Activated naive CD8-positive, alpha-beta T cell treated with anti-CD3 and anti-CD28 coated beads, Interleukin-2, amount 50 U/mL, for 24 hours (primary cell): ENCODE measurements around the gene C14orf93.
A peak's percentile ranks its signal among the peaks of the same experiment; 100 is the strongest.

Source experiments
- ATAC-seq: fragments of 150-1000 bp; cut with Tn5 transposase; one replicate; pipeline ENCODE4 v1.10.0; 2021
- DNase-seq: peaks from one replicate; pipeline ENCODE4 v3.0.0; 2021
- H3K27ac Mint-ChIP-seq: one replicate; pipeline ENCODE4 v1.8.0; 2021; ENCODE audit warnings: mild to moderate bottlenecking, mixed read lengths
- H3K27me3 Mint-ChIP-seq: one replicate; pipeline ENCODE4 v1.8.0; 2021; ENCODE audit warnings: mixed read lengths
- H3K36me3 Mint-ChIP-seq: one replicate; pipeline ENCODE4 v1.8.0; 2021; ENCODE audit warnings: low read depth, mixed read lengths
- H3K4me1 Mint-ChIP-seq: one replicate; pipeline ENCODE4 v1.8.0; 2021; ENCODE audit warnings: mixed read lengths
- H3K4me3 Mint-ChIP-seq: one replicate; pipeline ENCODE4 v1.8.0; 2021; ENCODE audit warnings: mild to moderate bottlenecking, moderate library complexity, mixed read lengths
- H3K9me3 Mint-ChIP-seq: one replicate; pipeline ENCODE4 v1.8.0; 2021; ENCODE audit warnings: mixed read lengths

C14orf93 gene

DNA sequence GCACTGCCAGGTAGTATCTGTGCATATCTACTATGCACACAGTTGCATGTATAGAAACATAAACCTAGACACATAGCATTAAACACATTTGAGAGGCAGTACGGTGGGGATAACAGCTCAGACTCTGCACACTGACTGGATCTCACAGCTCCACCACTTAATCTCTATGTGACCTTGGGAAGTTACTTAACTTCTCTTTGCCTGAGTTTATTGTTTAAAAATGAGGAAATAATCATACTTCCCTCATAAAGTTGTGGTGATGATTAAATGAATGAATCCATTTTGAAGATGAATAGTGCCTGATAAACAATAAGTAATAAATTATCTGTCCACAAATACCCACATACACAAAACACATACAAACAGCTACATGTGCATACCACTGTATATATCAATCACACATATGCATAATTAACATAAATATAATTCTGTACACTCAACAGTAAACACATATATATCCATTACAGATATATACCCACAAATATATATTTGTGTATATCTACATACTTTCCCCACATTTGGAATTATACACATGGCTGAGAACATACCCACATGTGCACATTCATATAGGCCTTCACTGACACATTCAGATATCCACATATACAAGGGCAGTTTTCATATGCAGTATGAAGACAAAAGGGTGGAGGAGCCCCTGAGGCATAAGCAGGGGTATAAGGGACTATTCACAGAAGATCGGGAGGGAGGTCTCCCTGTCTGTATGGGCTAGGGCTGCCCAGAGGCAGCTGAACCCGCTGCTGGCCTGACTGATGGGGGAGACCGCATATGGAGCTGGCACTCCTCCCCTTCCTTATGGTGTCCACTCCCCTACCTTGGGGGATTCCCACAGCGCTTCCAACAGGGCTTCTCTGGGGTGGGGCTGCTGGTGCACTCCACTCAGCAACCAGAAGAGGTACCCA, 41.5 kb upstream of the C14orf93 start:
- Mint-ChIP-seq H3K4me3 (no peak overlapping the region), H3K4me1 (peaks cover 7% of the 10 kb centered on the region), H3K27me3 (peaks cover 3% of the 10 kb centered on the region), H3K36me3 (no peaks in the 10 kb centered on the region), H3K27ac (no peak overlapping the region), H3K9me3 (no peaks in the 10 kb centered on the region)
- no peak for DNase-seq
- no peak for ATAC-seq

DNA sequence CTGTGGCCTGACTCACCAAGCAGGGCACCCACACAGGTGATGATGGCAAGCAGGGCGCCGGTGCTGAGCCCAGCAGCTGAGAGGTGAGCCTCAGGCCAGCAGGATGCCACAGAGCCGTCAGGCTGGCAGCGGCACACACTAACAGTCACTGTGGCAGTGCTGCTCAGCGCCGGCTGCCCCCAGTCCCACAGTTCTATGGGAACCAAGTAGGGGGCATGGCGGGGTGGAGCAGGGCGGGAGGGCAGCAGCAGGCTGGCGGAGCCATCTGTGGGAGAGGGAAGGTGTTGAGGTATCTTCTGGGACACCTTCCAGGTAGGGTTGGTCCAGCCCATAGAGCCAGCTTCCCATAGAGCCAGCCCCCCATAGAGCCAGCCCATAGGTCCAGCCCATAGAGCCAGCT, 39.1 kb upstream of the C14orf93 start:
- DNase-seq (no peak), ATAC-seq (no peak)
- Mint-ChIP-seq H3K27ac (no peak overlapping the region), H3K4me3 (no peak overlapping the region), H3K36me3 (no peaks in the 10 kb centered on the region), H3K4me1 (no peaks in the 10 kb centered on the region), H3K9me3 (no peaks in the 10 kb centered on the region), H3K27me3 (no peaks in the 10 kb centered on the region)

DNA sequence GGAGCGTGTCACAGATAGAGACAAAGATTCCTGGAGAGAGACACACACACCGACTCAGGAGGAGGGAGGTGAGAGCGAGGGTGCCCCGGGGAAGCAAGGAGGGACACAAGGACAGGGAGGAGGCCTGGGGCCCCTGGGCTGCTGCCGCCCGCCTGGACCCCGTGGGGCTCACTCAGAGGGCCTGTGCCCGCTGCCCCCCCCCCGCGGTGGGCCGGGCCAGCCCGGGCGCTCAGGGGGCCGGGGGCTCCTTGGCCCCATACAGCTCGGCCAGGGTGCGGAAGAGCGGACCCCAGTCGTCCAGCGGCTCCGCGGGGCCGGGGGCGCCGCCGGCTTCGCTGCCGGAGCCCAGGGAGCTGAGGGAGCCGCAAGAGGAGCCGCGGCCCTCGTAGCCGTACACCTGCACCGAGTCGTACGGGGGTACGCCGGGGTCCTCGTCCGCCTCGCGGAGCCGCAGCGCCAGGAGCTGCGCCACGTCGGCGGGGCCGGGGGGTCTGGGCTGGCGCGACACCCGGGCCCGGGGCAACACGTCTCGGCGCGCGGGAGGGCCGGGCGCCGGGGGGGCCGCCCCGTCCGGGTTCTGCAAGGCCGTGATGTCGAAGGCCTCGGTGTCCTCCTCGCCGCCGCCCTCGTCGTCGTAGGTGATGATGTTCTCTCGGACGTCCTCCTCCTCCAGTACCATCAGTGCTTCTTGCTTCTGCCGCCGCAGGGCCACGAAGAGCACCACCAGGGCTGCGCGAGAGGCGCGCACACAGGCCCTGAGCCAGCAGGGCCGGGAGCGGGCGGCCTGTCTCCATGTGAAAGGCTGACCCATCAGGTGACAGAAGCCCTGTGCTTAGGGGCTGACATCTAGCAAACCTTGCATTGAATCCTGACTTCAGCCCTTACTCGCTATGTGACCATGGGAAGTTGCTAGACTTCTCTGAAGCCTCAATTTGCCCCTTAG, 38.1 kb upstream of the C14orf93 start:
- no peak for ATAC-seq
- Mint-ChIP-seq H3K9me3 (no peaks in the 10 kb centered on the region), H3K36me3 (no peaks in the 10 kb centered on the region), H3K4me3 (no peak overlapping the region), H3K27ac (no peak overlapping the region), H3K4me1 (no peaks in the 10 kb centered on the region), H3K27me3 (no peaks in the 10 kb centered on the region)
- no peak for DNase-seq

DNA sequence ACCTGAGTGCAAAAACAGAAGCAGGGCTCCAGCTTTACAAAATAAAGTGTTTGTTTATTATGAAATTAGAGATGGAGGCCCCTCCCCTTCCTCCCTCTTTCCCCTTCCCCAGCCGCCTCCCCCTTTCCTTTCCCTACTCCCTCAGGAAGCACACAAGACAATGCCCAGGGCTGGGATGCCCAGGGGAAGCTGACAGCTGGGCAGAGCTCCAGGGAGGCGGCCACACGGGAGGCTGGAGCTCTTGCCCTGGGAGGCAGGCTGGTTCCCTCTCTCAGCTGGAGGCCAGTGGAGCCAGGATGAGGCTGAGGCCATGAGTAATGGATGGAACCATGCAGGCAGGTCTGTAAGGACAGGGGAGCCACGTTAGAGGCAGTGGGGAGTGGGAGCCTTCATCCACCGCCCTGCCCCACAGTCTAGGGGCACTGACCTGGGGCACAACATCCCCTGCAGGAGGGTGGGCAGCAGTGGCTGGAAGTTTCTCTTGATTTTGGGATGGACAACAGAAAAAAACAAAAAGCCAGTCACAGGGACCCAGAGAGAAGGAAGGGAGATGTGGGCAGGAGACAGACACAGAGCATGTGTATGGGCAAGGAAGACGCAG, 37.2 kb upstream of the C14orf93 start:
- ATAC-seq, result no peak
- Mint-ChIP-seq H3K36me3 (no peaks in the 10 kb centered on the region), H3K27ac (no peak overlapping the region), H3K4me1 (no peaks in the 10 kb centered on the region), H3K4me3 (no peak overlapping the region), H3K9me3 (no peaks in the 10 kb centered on the region), H3K27me3 (no peaks in the 10 kb centered on the region)
- DNase-seq, result no peak

DNA sequence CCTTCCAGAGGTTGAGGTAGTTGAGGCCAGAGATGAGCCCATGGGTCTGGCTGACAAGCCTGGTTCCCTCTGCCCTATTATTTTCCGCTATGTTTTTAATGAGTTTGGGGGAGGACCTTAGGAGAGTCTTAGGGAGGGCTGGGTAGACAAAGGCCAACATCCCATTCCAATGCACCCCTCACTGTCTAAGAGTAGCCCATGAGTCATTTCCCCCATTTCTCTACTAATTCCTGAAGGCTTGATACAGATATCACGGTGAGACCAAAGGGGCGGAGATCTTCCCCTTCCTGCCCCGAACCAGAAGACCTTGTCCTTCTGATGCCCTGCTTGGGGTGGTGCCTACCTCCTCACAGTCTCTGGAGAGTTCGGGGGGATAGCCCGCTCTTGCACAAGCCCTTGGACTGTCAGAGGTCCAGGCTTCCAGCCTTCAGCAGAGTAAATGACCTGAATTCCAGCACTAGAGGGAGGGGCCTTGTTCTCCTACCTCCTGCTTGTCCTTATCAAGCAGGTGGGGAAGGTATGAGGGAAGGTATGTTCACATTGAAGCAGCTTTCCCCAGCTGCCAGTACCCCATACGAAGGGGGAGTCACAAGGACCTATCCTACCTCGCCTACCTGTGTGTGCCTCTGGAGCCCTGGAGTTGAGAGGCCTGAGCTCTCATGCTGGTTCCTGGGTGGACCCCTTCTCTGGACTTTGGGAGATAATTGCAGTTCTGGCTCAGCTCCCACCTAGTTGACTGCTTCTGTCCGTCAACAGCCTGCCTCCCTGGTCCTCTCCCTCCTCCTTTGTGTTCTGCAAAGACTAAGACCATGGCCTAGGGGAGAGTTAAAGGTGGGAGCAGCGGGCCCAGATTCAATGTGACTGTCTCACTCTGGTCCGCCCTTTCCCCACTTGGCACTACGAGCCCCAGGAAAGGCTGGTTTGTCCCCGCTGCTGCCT, 35.7 kb upstream of the C14orf93 start:
- H3K36me3 Mint-ChIP-seq, result no peaks in the 10 kb centered on the region
- H3K27ac Mint-ChIP-seq, result no peak overlapping the region
- H3K27me3 Mint-ChIP-seq, result no peaks in the 10 kb centered on the region
- H3K9me3 Mint-ChIP-seq, result no peaks in the 10 kb centered on the region
- no peaks in the 10 kb centered on the region for H3K4me1 Mint-ChIP-seq
- no peak for ATAC-seq
- no peak overlapping the region for H3K4me3 Mint-ChIP-seq
- no peak for DNase-seq

DNA sequence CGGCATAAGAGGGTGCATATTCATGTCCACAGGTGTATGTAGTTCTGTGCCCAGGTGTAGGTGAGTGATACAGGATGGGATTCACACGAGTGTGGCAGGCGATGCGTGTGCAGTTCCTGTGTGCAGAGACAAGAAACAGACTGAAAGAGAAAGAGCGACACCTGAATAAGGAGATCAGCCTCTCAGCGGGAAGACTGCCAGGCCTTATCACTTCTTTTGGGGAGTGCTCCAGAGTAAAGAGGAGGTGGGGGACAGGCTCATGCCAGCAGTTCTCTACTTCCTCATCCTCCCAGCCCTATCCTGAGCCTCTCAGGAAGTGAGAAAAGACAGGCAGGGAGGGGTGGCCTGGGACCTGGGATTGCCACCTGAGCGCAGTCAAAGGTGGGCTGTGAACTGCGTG, 34.9 kb upstream of the C14orf93 start:
- ATAC-seq, result no peak
- no peak for DNase-seq
- no peaks in the 10 kb centered on the region for H3K9me3 Mint-ChIP-seq
- no peak overlapping the region for H3K27ac Mint-ChIP-seq
- H3K27me3 Mint-ChIP-seq, result no peaks in the 10 kb centered on the region
- no peaks in the 10 kb centered on the region for H3K4me1 Mint-ChIP-seq
- H3K36me3 Mint-ChIP-seq, result no peaks in the 10 kb centered on the region
- H3K4me3 Mint-ChIP-seq, result no peak overlapping the region

DNA sequence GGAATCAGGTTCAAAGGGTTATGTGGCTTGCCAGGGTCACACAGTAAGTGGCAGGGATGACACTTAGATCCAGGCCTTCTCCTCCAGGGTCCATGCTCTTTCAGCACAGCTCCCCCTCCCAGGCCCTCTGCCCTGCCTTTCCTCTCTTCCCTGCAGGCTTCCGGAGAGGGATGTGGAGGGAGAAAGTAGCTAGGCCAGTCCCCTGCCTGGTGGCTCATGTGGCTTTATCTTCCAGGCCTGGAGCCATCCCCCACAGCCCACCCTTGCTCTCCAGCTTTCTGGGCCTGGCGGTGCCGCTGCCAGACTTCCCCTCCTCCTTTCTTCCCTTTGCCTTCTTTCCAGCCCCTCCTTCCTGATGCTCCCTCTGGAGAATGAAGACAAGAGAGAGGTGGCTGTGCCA, 33.8 kb upstream of the C14orf93 start:
- DNase-seq (no peak), ATAC-seq (no peak)
- Mint-ChIP-seq H3K9me3 (no peaks in the 10 kb centered on the region), H3K36me3 (no peaks in the 10 kb centered on the region), H3K27ac (no peak overlapping the region), H3K27me3 (no peaks in the 10 kb centered on the region), H3K4me3 (no peak overlapping the region), H3K4me1 (no peaks in the 10 kb centered on the region)

DNA sequence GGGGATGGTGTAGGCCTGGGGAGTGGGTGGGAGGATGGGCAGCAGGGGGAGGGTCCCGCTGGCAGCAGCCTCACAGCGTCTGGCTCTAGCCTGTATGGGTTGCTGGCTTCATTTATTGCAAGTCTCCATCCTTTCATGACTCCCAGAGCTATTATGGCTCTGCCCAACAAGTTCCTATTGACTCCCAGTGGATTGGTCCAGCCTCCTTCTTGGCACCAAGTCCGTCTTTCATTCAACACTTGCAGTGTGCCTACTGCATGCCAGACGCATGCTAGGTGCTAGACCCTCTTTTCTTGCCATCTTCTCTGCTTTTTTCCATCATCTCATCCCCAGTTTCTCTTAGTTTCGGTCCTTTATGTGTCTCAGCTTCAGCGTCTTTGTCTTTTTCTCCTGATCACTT, 33.2 kb upstream of the C14orf93 start:
- no peaks in the 10 kb centered on the region for H3K9me3 Mint-ChIP-seq
- H3K36me3 Mint-ChIP-seq, result no peaks in the 10 kb centered on the region
- H3K4me1 Mint-ChIP-seq, result no peaks in the 10 kb centered on the region
- DNase-seq (no peak), ATAC-seq (no peak)
- no peaks in the 10 kb centered on the region for H3K27me3 Mint-ChIP-seq
- no peak overlapping the region for H3K4me3 Mint-ChIP-seq
- no peak overlapping the region for H3K27ac Mint-ChIP-seq

DNA sequence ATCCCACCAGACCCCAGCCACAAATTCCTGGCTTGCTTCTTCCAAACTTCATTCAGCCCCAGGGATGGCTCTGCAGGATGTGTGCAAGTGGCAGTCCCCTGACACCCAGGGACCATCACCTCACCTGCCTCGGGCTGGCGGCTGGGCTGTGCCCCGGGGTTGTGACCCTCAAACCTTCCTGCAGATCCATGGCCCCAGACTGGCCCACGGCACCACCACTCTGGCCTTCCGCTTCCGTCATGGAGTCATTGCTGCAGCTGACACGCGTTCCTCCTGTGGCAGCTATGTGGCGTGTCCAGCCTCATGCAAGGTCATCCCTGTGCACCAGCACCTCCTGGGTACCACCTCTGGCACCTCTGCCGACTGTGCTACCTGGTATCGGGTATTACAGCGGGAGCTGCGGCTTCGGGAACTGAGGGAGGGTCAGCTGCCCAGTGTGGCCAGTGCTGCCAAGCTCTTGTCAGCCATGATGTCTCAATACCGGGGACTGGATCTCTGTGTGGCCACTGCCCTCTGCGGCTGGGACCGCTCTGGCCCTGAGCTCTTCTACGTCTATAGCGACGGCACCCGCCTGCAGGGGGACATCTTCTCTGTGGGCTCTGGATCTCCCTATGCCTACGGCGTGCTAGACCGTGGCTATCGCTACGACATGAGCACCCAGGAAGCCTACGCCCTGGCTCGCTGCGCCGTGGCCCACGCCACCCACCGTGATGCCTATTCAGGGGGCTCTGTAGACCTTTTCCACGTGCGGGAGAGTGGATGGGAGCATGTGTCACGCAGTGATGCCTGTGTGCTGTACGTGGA, 32.4 kb upstream of the C14orf93 start, which contains the start of gene PSMB11:
Gene PSMB11 (plus strand): TSS at position 51 of the 804 bp plus-strand sequence. CDS start 14 bp downstream, at position 65.
- Mint-ChIP-seq H3K27ac (no peak within 1 kb of the TSS), H3K9me3 (no peaks in the 10 kb centered on the region), H3K4me1 (no peaks in the 10 kb centered on the region), H3K4me3 (no peak within 1 kb of the TSS), H3K36me3 (no peaks in the 10 kb centered on the region), H3K27me3 (no peaks in the 10 kb centered on the region)
- DNase-seq, result no peak
- no peak for ATAC-seq

DNA sequence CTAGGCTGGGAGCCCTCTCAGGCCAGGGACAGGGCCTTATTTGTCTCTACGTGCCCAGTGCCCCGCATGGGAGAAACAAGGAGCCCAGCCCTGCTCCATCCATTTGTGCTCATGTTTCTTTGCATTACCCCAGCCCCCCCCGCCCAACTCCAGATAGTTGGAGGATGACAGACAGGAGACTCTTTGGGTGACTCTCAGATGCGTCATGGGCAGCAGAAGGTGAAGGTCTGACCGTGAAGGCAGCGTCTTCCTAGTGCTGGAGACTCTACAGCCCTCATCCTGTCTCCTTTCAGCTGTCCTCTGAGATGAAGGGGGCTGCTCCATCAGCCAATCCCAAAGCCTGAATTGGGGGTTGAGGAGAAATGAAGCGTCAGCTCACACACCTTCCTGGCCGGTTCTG, 31.8 kb upstream of the C14orf93 start:
- Mint-ChIP-seq H3K9me3 (no peaks in the 10 kb centered on the region), H3K4me3 (no peak overlapping the region), H3K27me3 (no peaks in the 10 kb centered on the region), H3K36me3 (no peaks in the 10 kb centered on the region), H3K27ac (no peak overlapping the region), H3K4me1 (no peaks in the 10 kb centered on the region)
- DNase-seq (no peak), ATAC-seq (no peak)

DNA sequence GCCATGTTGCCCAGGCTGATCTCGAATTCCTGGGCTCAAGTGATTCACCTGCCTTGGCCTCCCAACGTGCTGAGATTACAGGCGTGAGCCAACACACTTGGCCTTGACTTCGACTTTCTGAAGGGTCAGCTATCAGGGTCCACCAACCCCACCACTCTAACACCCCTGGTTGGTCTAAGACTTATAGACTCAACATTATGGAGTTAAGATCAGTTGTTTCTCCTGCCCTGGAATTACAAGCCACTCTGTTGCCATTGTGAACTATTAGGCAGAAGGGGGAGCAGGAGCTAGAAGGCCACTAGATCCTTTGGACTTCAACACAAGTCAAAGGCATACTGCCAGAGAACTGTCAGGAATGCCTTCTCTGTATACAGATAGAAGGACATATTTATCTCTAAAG, 30.2 kb upstream of the C14orf93 start:
- no peak overlapping the region for H3K4me3 Mint-ChIP-seq
- no peaks in the 10 kb centered on the region for H3K27me3 Mint-ChIP-seq
- H3K27ac Mint-ChIP-seq, result no peak overlapping the region
- peaks cover 8% of the 10 kb centered on the region for H3K4me1 Mint-ChIP-seq
- no peaks in the 10 kb centered on the region for H3K9me3 Mint-ChIP-seq
- DNase-seq (no peak), ATAC-seq (no peak)
- H3K36me3 Mint-ChIP-seq, result no peaks in the 10 kb centered on the region

DNA sequence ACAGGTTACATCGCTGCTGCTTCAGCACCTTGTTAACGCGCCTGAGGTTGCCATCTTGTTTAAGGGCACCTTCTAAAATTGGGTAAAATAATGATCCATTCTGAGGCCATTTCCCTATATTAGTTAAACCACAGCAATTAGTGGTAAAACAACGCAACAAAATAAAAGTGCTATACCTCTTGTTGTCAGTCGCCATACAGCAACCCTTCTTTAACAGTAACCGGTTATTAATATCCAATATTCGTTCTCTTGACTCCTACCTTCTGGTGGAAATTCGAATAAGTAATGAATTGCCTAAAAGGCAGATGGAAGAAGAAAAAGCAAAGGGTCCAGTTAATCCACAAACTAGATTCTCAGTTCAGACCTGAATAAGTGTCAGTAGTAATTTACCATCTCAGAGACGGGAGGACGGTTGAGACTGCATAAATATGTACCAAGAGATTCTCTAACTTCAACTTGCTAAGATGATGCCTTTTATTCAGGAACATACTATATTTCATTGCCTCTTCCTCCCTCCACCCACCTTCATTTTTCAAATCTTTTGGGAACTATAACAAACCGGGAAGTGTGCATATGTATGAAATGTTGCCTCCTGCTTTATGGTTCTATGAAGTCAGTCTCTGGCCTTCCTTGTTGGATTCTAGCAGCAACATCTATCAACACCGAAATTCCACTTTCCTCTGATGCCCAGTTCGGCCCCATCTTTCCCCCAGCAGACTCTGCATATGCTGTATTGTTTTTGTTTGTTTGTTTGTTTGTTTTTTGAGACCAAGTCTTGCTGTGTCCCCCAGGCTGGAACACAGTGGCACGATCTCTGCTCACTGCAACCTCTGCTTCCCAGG, 25.6 kb upstream of the C14orf93 start:
- DNase-seq (no peak), ATAC-seq (no peak)
- Mint-ChIP-seq H3K36me3 (peaks cover 27% of the 10 kb centered on the region), H3K4me3 (peak overlapping the region; percentile 95), H3K27me3 (no peaks in the 10 kb centered on the region), H3K9me3 (no peaks in the 10 kb centered on the region), H3K27ac (peak overlapping the region; percentile 99), H3K4me1 (peaks cover 34% of the 10 kb centered on the region)
